GM10847 (cell line): ENCODE measurements around the gene APMAP.

ENCODE experiments used
- POLR2A ChIP-seq: IDR thresholded peaks from 2 replicates; pipeline ENCODE4 v1.6.1; 2011; ENCODE audit not compliant: insufficient read length; ENCODE audit errors: extremely low read depth

The APMAP gene

GRCh38 chr20:24959591-24960301, 32.8 kb downstream of the APMAP start:
- no peak for TF ChIP-seq POLR2A

GRCh38 chr20:24958506-24959385, 33.8 kb downstream of the APMAP start:
- no peak for TF ChIP-seq POLR2A

- TF ChIP-seq POLR2A, result no peak
These were observed 35.1 kb downstream of the APMAP start for GRCh38 chr20:24957326-24958016.

- no peak for TF ChIP-seq POLR2A
These were observed 36.3 kb downstream of the APMAP start for GRCh38 chr20:24956001-24956841.

- no peak for TF ChIP-seq POLR2A
These were observed 37.5 kb downstream of the APMAP start for GRCh38 chr20:24955045-24955444.

DNA sequence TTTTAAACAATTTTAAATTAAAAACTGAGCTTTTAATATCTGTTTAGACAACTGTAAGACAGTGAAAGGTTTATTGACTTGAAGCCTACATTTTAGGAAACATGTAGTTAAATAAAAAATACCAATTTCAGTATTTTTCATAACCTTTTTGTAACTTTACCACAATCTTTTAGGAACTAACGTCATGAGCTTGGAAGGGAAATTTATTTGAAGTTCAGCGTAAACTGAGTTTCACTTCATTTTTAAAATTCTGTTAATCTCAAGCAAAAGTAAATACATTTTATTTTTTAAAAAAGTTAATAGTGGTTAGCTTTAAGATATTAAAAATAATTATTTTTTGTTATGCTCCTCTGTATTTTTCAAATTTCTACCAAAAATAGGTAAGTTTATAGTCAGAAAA, 38.0 kb downstream of the APMAP start:
- no peak for TF ChIP-seq POLR2A

DNA sequence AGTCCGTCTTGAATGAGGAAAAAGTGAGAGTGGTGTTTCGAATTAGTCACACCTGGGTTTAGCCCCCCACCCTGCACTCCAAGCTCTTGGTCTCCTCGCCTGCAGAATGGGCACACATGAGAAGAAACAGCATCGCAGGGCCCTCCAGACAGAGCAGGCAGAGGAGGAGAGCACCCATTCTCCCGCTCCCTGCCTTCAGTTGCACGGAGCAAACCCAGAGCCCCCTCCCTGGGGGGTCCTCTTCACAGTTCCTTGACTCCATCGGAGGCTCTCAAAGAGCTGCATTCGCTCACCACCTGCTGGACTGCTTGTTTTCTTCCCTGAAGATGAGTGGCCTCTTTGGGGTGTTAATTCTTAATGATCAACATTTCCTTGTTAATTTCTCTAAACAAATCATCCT, 38.4 kb downstream of the APMAP start:
- no peak for TF ChIP-seq POLR2A

GRCh38 chr20:24953621-24954133, 38.9 kb downstream of the APMAP start:
- TF ChIP-seq POLR2A, result no peak

- no peak for TF ChIP-seq POLR2A
These were observed 39.4 kb downstream of the APMAP start for GRCh38 chr20:24953209-24953575.

DNA sequence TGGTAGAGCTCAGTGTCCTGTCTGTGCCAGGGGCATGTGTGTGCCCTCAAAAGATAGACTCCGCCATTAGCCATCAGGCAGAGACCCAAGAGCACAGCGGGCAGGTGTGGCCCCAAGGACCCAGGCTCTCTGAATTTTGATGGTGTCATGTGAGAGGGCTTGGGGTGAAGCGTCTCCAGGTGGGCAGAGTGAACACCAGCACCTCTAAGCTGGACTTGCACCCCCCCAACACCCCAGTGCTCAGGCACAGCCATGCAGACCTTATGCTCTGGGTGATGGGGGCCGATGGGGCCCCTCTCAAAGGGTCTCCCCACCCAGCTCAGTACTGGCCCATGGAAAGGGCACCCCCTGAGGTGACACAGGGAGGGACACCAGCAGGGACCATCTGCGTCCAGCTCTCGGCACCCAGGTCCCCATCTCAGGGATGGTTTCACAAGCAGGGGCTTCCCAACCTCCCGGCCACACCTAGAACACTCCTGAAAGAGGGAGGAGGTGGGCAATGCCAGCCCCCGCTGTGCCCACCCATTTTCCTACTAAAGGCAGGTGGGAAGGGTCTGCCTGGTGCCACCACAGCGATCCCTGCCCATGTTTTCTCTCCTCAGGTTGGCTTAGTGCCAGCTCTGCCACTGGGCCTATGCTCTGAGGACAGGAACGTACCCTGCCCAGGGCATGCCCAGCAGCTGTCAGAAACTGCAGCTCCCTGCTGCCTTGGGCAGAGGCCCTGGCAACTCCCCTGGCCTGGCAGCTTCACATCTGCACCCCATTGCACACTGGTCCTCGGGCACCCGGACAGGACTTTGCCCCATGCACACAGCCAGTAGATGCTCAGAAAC, 40.0 kb downstream of the APMAP start:
- no peak for TF ChIP-seq POLR2A

- TF ChIP-seq POLR2A, result no peak
These were observed 40.9 kb downstream of the APMAP start for GRCh38 chr20:24951536-24952083.

- no peak for TF ChIP-seq POLR2A
These were observed 41.6 kb downstream of the APMAP start for GRCh38 chr20:24950836-24951525.
